H1 (cell line): Measurements from ENCODE around the gene PTX4. TPM values are rescaled to one million over a fixed set of nuclear protein-coding genes. Genes with fewer than 3 reads are reported as not detected.

Experiments used
- CTCF ChIA-PET: fragments of 300-600 bp; sonication (Branson Sonifier 250); formaldehyde crosslinking; loops from one replicate; lab custom pipeline; 2021; ENCODE audit not compliant: partially characterized antibody; lab: Charles Lee
- POLR2A ChIA-PET: fragments of 300-600 bp; sonication (Branson Sonifier 250); formaldehyde crosslinking; loops from one replicate; lab custom pipeline; 2021; ENCODE audit warnings: inconsistent platforms; ENCODE audit not compliant: partially characterized antibody; lab: Charles Lee
- DNase-seq, 2 experiments: peaks; one replicate each; pipeline versions ENCODE4 v3.0.0 to v3.0.0-alpha.2; 2010 to 2022; ENCODE audit warnings: low spot score in 2 of 2, low read depth in 1 of 2, mixed read lengths in 1 of 2
- FAIRE-seq: peaks from 2 replicates; lab custom pipeline; 2011; peaks lifted over from hg19 to GRCh38; lab: Jason Lieb, UNC
- H2AFZ ChIP-seq: 2 replicates; pipeline ENCODE4 v1.8.1; 2012; ENCODE audit warnings: low read length, inconsistent platforms
- H2AK5ac ChIP-seq: 2 replicates; pipeline ENCODE4 v1.6.1; 2013; ENCODE audit warnings: low read depth, low read length
- H2BK120ac ChIP-seq: replicated peaks from 2 replicates; pipeline ENCODE3; 2013; ENCODE audit warnings: low read depth, low read length, inconsistent platforms
- H2BK12ac ChIP-seq: 2 replicates; pipeline ENCODE4 v1.6.1; 2013; ENCODE audit warnings: low read depth, low read length
- H2BK15ac ChIP-seq: 2 replicates; pipeline ENCODE4 v1.6.1; 2013; ENCODE audit warnings: low read length
- H2BK20ac ChIP-seq: 2 replicates; pipeline ENCODE4 v1.6.1; 2013; ENCODE audit warnings: low read length
- H2BK5ac ChIP-seq: 2 replicates; pipeline ENCODE4 v1.6.1; 2013; ENCODE audit warnings: low read depth, low read length
- H3K14ac ChIP-seq: 2 replicates; pipeline ENCODE4 v1.6.1; 2013; ENCODE audit warnings: inconsistent platforms; ENCODE audit not compliant: insufficient read length
- H3K18ac ChIP-seq: 2 replicates; pipeline ENCODE4 v1.6.1; 2013; ENCODE audit warnings: low read length; ENCODE audit errors: extremely low read depth
- H3K23ac ChIP-seq: 2 replicates; pipeline ENCODE4 v1.6.1; 2013; ENCODE audit warnings: inconsistent platforms; ENCODE audit not compliant: insufficient read length
- H3K23me2 ChIP-seq: 2 replicates; pipeline ENCODE4 v1.6.1; 2013; ENCODE audit warnings: low read depth, low read length
- H3K27ac ChIP-seq: 2 replicates; pipeline ENCODE4 v1.6.1; 2011; ENCODE audit warnings: low read depth, low read length, inconsistent platforms
- H3K27me3 ChIP-seq, 4 experiments: replicated peaks in 1 of 4; 1 replicate in 1 of 4; 2 replicates in 3 of 4; pipeline versions ENCODE4 v1.6.1 to v1.8.1; 2011 to 2013; ENCODE audit warnings: low read length in 3 of 4, mild to moderate bottlenecking in 3 of 4, inconsistent platforms in 2 of 4, mixed read lengths in 2 of 4, moderate library complexity in 1 of 4; ENCODE audit not compliant: control insufficient read depth in 3 of 4, insufficient read depth in 3 of 4; ENCODE audit errors: extremely low read depth in 1 of 4
- H3K36me3 ChIP-seq, 4 experiments: 2 replicates each; pipeline versions ENCODE4 v1.6.1 to v1.8.1; 2011 to 2013; ENCODE audit warnings: mild to moderate bottlenecking in 4 of 4, low read length in 3 of 4, moderate library complexity in 2 of 4, control low read depth in 1 of 4, inconsistent platforms in 1 of 4; ENCODE audit not compliant: insufficient read depth in 4 of 4, control insufficient read depth in 2 of 4
- H3K4ac ChIP-seq: replicated peaks from 2 replicates; pipeline ENCODE3; 2013; ENCODE audit warnings: low read length, low read depth, mixed read lengths, inconsistent platforms; ENCODE audit not compliant: insufficient read length
- H3K4me1 ChIP-seq, 4 experiments: replicated peaks in 1 of 4; 1 replicate in 1 of 4; 2 replicates in 3 of 4; pipeline versions ENCODE4 v1.6.1 to v1.8.1; 2011 to 2013; ENCODE audit warnings: low read length in 3 of 4, inconsistent platforms in 2 of 4, mixed read lengths in 1 of 4; ENCODE audit not compliant: insufficient read depth in 4 of 4, control insufficient read depth in 3 of 4
- H3K4me2 ChIP-seq, 2 experiments: 2 replicates each; pipeline versions ENCODE4 v1.6.1 to v1.8.1; 2011 to 2013; ENCODE audit warnings: low read depth in 2 of 2, low read length in 2 of 2, control low read depth in 1 of 2, inconsistent platforms in 1 of 2, mild to moderate bottlenecking in 1 of 2; ENCODE audit not compliant: insufficient read depth in 1 of 2
- H3K4me3 ChIP-seq, 4 experiments: fragments of 200-600, 300-600 bp in 1 of 4; sonication (generic), shearing (Covaris generic), sonication (Bioruptor Twin) in 1 of 4; 2 replicates each; pipeline versions ENCODE4 v1.5.1 to v1.8.1; 2011 to 2016; ENCODE audit warnings: low read length in 4 of 4, low read depth in 3 of 4, control low read depth in 2 of 4, inconsistent platforms in 2 of 4, mild to moderate bottlenecking in 2 of 4, mixed read lengths in 1 of 4, moderate library complexity in 1 of 4; ENCODE audit not compliant: insufficient read depth in 2 of 4; ENCODE audit errors: extremely low read depth in 1 of 4
- H3K56ac ChIP-seq: replicated peaks from 2 replicates; pipeline ENCODE3; 2013; ENCODE audit warnings: low read depth, mild to moderate bottlenecking, mixed read lengths, low read length, inconsistent platforms; ENCODE audit not compliant: insufficient read length
- H3K79me1 ChIP-seq: 2 replicates; pipeline ENCODE4 v1.6.1; 2013; ENCODE audit warnings: low read depth, low read length, control low read depth
- H3K79me2 ChIP-seq, 2 experiments: 2 replicates each; pipeline versions ENCODE4 v1.6.1 to v1.8.1; 2012 to 2013; ENCODE audit warnings: low read length in 2 of 2, mild to moderate bottlenecking in 2 of 2, inconsistent platforms in 1 of 2; ENCODE audit not compliant: insufficient read depth in 2 of 2, control insufficient read depth in 1 of 2
- H3K9ac ChIP-seq, 4 experiments: replicated peaks in 1 of 4; 1 replicate in 1 of 4; 2 replicates in 3 of 4; pipeline versions ENCODE4 v1.6.1 to v1.8.1; 2011 to 2013; ENCODE audit warnings: low read depth in 3 of 4, low read length in 3 of 4, control low read depth in 2 of 4, mild to moderate bottlenecking in 2 of 4, moderate library complexity in 2 of 4, inconsistent platforms in 1 of 4; ENCODE audit errors: extremely low read depth in 1 of 4
- H3K9me3 ChIP-seq, 2 experiments: 2 replicates each; pipeline versions ENCODE4 v1.6.1 to v1.8.1; 2012 to 2013; ENCODE audit warnings: mild to moderate bottlenecking in 2 of 2, moderate library complexity in 2 of 2, control low read depth in 1 of 2, inconsistent platforms in 1 of 2, low read depth in 1 of 2, low read length in 1 of 2, mixed read lengths in 1 of 2; ENCODE audit not compliant: insufficient read depth in 2 of 2
- H4K20me1 ChIP-seq, 2 experiments: replicated peaks in 1 of 2; 2 replicates each; pipeline versions ENCODE3 to v1.8.1; 2011 to 2013; ENCODE audit warnings: inconsistent platforms in 2 of 2, low read length in 2 of 2, mild to moderate bottlenecking in 1 of 2; ENCODE audit not compliant: insufficient read depth in 2 of 2, control insufficient read depth in 1 of 2
- H4K5ac ChIP-seq: 2 replicates; pipeline ENCODE4 v1.6.1; 2013; ENCODE audit warnings: low read length, low read depth, mixed read lengths, inconsistent platforms; ENCODE audit not compliant: insufficient read length
- H4K8ac ChIP-seq: 2 replicates; pipeline ENCODE4 v1.8.0; 2013; ENCODE audit warnings: mild to moderate bottlenecking, moderate library complexity, low read length, inconsistent platforms; ENCODE audit not compliant: insufficient read depth; ENCODE audit errors: extremely low read depth
- H4K91ac ChIP-seq: replicated peaks from 2 replicates; pipeline ENCODE3; 2013; ENCODE audit warnings: low read length, mixed read lengths, inconsistent platforms; ENCODE audit not compliant: insufficient read length
- CHD2 ChIP-seq: IDR thresholded peaks from 2 replicates; pipeline ENCODE4 v1.6.1; 2012; ENCODE audit warnings: low read length, improper control_type of control experiment
- SP1 ChIP-seq: IDR thresholded peaks from 2 replicates; pipeline ENCODE4 v1.6.1; 2011; ENCODE audit warnings: low read depth, low read length
- SP4 ChIP-seq: IDR thresholded peaks from 2 replicates; pipeline ENCODE4 v1.6.1; 2012; ENCODE audit warnings: low read length, inconsistent platforms
- WGBS, 2 experiments: shearing (Covaris generic) in 1 of 2; methylation state at CpG; one replicate each; pipeline versions ENCODE4 v1.1.6 to v1.1.7; 2013 to 2015; ENCODE audit warnings: low lambda C conversion rate in 2 of 2, mixed read lengths in 2 of 2, inconsistent platforms in 1 of 2, low coverage in 1 of 2, missing lambda C conversion rate in 1 of 2; ENCODE audit not compliant: insufficient replicate concordance in 2 of 2, insufficient coverage in 1 of 2, insufficient read length in 1 of 2; ENCODE audit errors: extremely low coverage in 1 of 2, missing lambda C conversion rate in 1 of 2; 5-methylcytosine and 5-hydroxymethylcytosine counted together
- polyA plus RNA-seq, 7 experiments: library from polyadenylated mRNA; depleted of rRNA in 3 of 7; stranded (reverse) in 5 of 7; unstranded in 2 of 7; fragments of >200 nt in 5 of 7; fragments of 200-250 nt in 2 of 7; gene quantifications; 1 replicate in 5 of 7; 2 replicates in 1 of 7; 4 replicates in 1 of 7; pipeline versions ENCODE4 v1.2.1 to v1.2.3, GENCODE V29; 2011 to 2013; ENCODE audit warnings: missing spikeins in 2 of 7, mixed read lengths in 2 of 7
- total RNA-seq: library from RNA; stranded (reverse); fragmentation: NEBNext Ultra II Directional; extraction: Animal tissue kit (Norgen Biotek cat#: 25700); gene quantifications from 2 replicates; pipeline ENCODE4 v1.2.1, GENCODE V29; 2021

Gene PTX4
- total and polyA plus RNA-seq, 2 of the 8 experiments (the other 6 are each of a cell fraction or from before 2014, with no cell fraction given): not detected

GRCh38 chr16:1503110-1503955 lies 14.6 kb upstream of the PTX4 start:
- Histone ChIP-seq H3K18ac (no peak overlapping the region), H3K4me3 (no peak overlapping the region), H4K91ac (no peak overlapping the region), H2BK15ac (no peak overlapping the region), H3K4ac (no peak overlapping the region), H3K79me2 (no peaks in the 10 kb centered on the region), H2AK5ac (no peak overlapping the region), H3K4me2 (no peak overlapping the region), H3K56ac (no peak overlapping the region), H2BK20ac (no peak overlapping the region), H3K9ac (no peak overlapping the region), H2AFZ (no peak overlapping the region), H3K27ac (no peak overlapping the region), H3K36me3 (peaks cover 14 to 65% (median 26%) of the 10 kb centered on the region in 4 experiments; a peak in 6 of 8 replicates), H3K27me3 (no peaks in the 10 kb centered on the region), H3K79me1 (no peaks in the 10 kb centered on the region; the same call in 1 of the 2 replicates), H2BK12ac (no peak overlapping the region), H3K9me3 (no peaks in the 10 kb centered on the region), H2BK5ac (no peak overlapping the region), H4K5ac (no peak overlapping the region), H4K20me1 (peaks cover 4% of the 10 kb centered on the region in 2 experiments), H3K23me2 (no peaks in the 10 kb centered on the region), H3K4me1 (no peaks in the 10 kb centered on the region), H4K8ac (no peak overlapping the region), H3K14ac (no peak overlapping the region), H3K23ac (no peak overlapping the region), H2BK120ac (no peak overlapping the region)
- no peak for DNase-seq
- ChIA-PET POLR2A (interaction anchor here (1.1 to 16.8 kb wide), 6 partner anchors 8 to 194 kb away, joined by 3 to 175 read pairs (median 6); partner anchors contain the start of genes TELO2 and UBE2I), CTCF (interaction anchor here (1.2 kb wide), 2 partner anchors 8 to 10 kb away, joined by 3 to 4 read pairs; no protein-coding TSS in a partner anchor)
- no peak for TF ChIP-seq SP4
- TF ChIP-seq CHD2: no peak
- no peak for TF ChIP-seq SP1
- no peak for FAIRE-seq
- 94% methylated on average over 33 of the region's 37 CpGs; no CpG with 5 or more reads in 1 of the 2 experiments for WGBS, 2 experiments
